HG03575 (cell line): ENCODE data around the gene ESYT3.
"Not testable (repeated sequence)": the region's sequence is repeated elsewhere in the genome, so short reads cannot be mapped to it uniquely, and the experiment has no call there.

ENCODE experiments used
- ATAC-seq: cut with Tn5 transposase; IDR thresholded peaks from one replicate; pipeline ENCODE4 v1.9.1; 2021; ENCODE audit not compliant: unreplicated experiment, insufficient number of reproducible peaks, low FRiP score; ENCODE audit errors: extremely low read depth

Gene ESYT3

GRCh38 chr3:138511945-138512344 is 77.5 kb downstream of the ESYT3 start:
- no peak for ATAC-seq

- ATAC-seq, result peak; percentile 68
Observed at GRCh38 chr3:138513090-138513843, 78.9 kb downstream of the ESYT3 start.

- not testable (repeated sequence) for ATAC-seq
Observed at GRCh38 chr3:138521445-138521844, 87.0 kb downstream of the ESYT3 start.
